ENCODE results near the gene VILL. TPM values are rescaled to one million over a fixed set of nuclear protein-coding genes. Genes with fewer than 3 reads are reported as not detected.
A peak's percentile ranks its signal among the peaks of the same experiment; 100 is the strongest.

VILL gene
- total RNA-seq, 1 donor from 2014 or later, result 12.8 TPM

- Mint-ChIP-seq H3K4me1 (ENCODE audit: low read depth) (peaks cover 27% of the 10 kb centered on the region), H3K27ac (no peak overlapping the region), H3K9me3 (no peaks in the 10 kb centered on the region), H3K27me3 (ENCODE audit: low read depth) (no peaks in the 10 kb centered on the region), H3K36me3 (ENCODE audit: low read depth) (peaks cover 41% of the 10 kb centered on the region), H3K4me3 (ENCODE audit: low read depth) (no peak overlapping the region)
- no peak for DNase-seq (ENCODE audit: low spot score)
- intact Hi-C loops (cut with micrococcal nuclease), result no loop called here
Observed at GRCh38 chr3:38001456-38002081, 11.0 kb downstream of the VILL start.

- no peak overlapping the region for H3K27ac Mint-ChIP-seq
Observed at GRCh38 chr3:38002291-38002876, 11.8 kb downstream of the VILL start.

GRCh38 chr3:38002940-38003339, 12.4 kb downstream of the VILL start:
- Mint-ChIP-seq H3K4me3 (ENCODE audit: low read depth) (no peak overlapping the region), H3K27me3 (ENCODE audit: low read depth) (no peaks in the 10 kb centered on the region), H3K27ac (no peak overlapping the region), H3K9me3 (no peaks in the 10 kb centered on the region), H3K4me1 (ENCODE audit: low read depth) (peaks cover 23% of the 10 kb centered on the region), H3K36me3 (ENCODE audit: low read depth) (peaks cover 33% of the 10 kb centered on the region)
- intact Hi-C loops (cut with micrococcal nuclease), result no loop called here
- DNase-seq (ENCODE audit: low spot score), result no peak

More at GRCh38 chr3:38002291-38002876, 11.8 kb downstream of the VILL start:
- Mint-ChIP-seq H3K4me1 (ENCODE audit: low read depth) (peaks cover 23% of the 10 kb centered on the region), H3K36me3 (ENCODE audit: low read depth) (peaks cover 33% of the 10 kb centered on the region), H3K4me3 (ENCODE audit: low read depth) (no peak overlapping the region), H3K9me3 (no peaks in the 10 kb centered on the region), H3K27me3 (ENCODE audit: low read depth) (no peaks in the 10 kb centered on the region)
- intact Hi-C loops (cut with micrococcal nuclease), result no loop called here
- no peak for DNase-seq (ENCODE audit: low spot score)

GRCh38 chr3:38003371-38003816, 12.8 kb downstream of the VILL start:
- Mint-ChIP-seq H3K27me3 (ENCODE audit: low read depth) (no peaks in the 10 kb centered on the region), H3K36me3 (ENCODE audit: low read depth) (peaks cover 33% of the 10 kb centered on the region), H3K4me1 (ENCODE audit: low read depth) (peaks cover 21% of the 10 kb centered on the region), H3K4me3 (ENCODE audit: low read depth) (no peak overlapping the region), H3K27ac (peak overlapping the region; percentile 19), H3K9me3 (no peaks in the 10 kb centered on the region)
- intact Hi-C loops (cut with micrococcal nuclease), result no loop called here
- DNase-seq (ENCODE audit: low spot score), result peak; percentile 49

- Mint-ChIP-seq H3K9me3 (no peaks in the 10 kb centered on the region), H3K36me3 (ENCODE audit: low read depth) (peaks cover 34% of the 10 kb centered on the region), H3K27ac (no peak overlapping the region), H3K4me1 (ENCODE audit: low read depth) (peaks cover 17% of the 10 kb centered on the region), H3K4me3 (ENCODE audit: low read depth) (no peak overlapping the region), H3K27me3 (ENCODE audit: low read depth) (no peaks in the 10 kb centered on the region)
- DNase-seq (ENCODE audit: low spot score), result no peak
- intact Hi-C loops (cut with micrococcal nuclease), result no loop called here
Observed at GRCh38 chr3:38003817-38004414, 13.3 kb downstream of the VILL start.

- DNase-seq (ENCODE audit: low spot score), result no peak
Observed at GRCh38 chr3:38004415-38005075, 14.0 kb downstream of the VILL start.

GRCh38 chr3:38005076-38006020, 14.8 kb downstream of the VILL start:
- intact Hi-C loops (cut with micrococcal nuclease), result no loop called here
- no peak overlapping the region for H3K27ac Mint-ChIP-seq
- no peak overlapping the region for H3K4me3 Mint-ChIP-seq (ENCODE audit: low read depth)
- H3K36me3 Mint-ChIP-seq (ENCODE audit: low read depth), result peaks cover 25% of the 10 kb centered on the region
- H3K27me3 Mint-ChIP-seq (ENCODE audit: low read depth), result no peaks in the 10 kb centered on the region
- no peaks in the 10 kb centered on the region for H3K9me3 Mint-ChIP-seq
- H3K4me1 Mint-ChIP-seq (ENCODE audit: low read depth), result peaks cover 11% of the 10 kb centered on the region
- no peak for DNase-seq (ENCODE audit: low spot score)

More at GRCh38 chr3:38004415-38005075, 14.0 kb downstream of the VILL start:
- Mint-ChIP-seq H3K9me3 (no peaks in the 10 kb centered on the region), H3K36me3 (ENCODE audit: low read depth) (peaks cover 34% of the 10 kb centered on the region), H3K4me1 (ENCODE audit: low read depth) (peaks cover 11% of the 10 kb centered on the region), H3K4me3 (ENCODE audit: low read depth) (no peak overlapping the region), H3K27me3 (ENCODE audit: low read depth) (no peaks in the 10 kb centered on the region), H3K27ac (peak overlapping the region; percentile 14)
- intact Hi-C loops (cut with micrococcal nuclease), result no loop called here

GRCh38 chr3:38006031-38006430, 15.4 kb downstream of the VILL start:
- Mint-ChIP-seq H3K27ac (no peak overlapping the region), H3K27me3 (ENCODE audit: low read depth) (no peaks in the 10 kb centered on the region), H3K4me3 (ENCODE audit: low read depth) (no peak overlapping the region), H3K4me1 (ENCODE audit: low read depth) (peaks cover 11% of the 10 kb centered on the region), H3K9me3 (no peaks in the 10 kb centered on the region), H3K36me3 (ENCODE audit: low read depth) (peaks cover 24% of the 10 kb centered on the region)
- intact Hi-C loops (cut with micrococcal nuclease), result no loop called here
- DNase-seq (ENCODE audit: low spot score), result no peak

GRCh38 chr3:38006445-38006995, 15.9 kb downstream of the VILL start:
- Mint-ChIP-seq H3K9me3 (no peaks in the 10 kb centered on the region), H3K36me3 (ENCODE audit: low read depth) (peaks cover 24% of the 10 kb centered on the region)

GRCh38 chr3:38007754-38008090, 17.1 kb downstream of the VILL start:
- no peak overlapping the region for H3K27ac Mint-ChIP-seq
- no peak overlapping the region for H3K4me3 Mint-ChIP-seq (ENCODE audit: low read depth)
- DNase-seq (ENCODE audit: low spot score), result no peak
- H3K9me3 Mint-ChIP-seq, result no peaks in the 10 kb centered on the region
- H3K4me1 Mint-ChIP-seq (ENCODE audit: low read depth), result peaks cover 11% of the 10 kb centered on the region
- intact Hi-C loops (cut with micrococcal nuclease), result no loop called here
- no peaks in the 10 kb centered on the region for H3K27me3 Mint-ChIP-seq (ENCODE audit: low read depth)
- H3K36me3 Mint-ChIP-seq (ENCODE audit: low read depth), result peaks cover 21% of the 10 kb centered on the region

More at GRCh38 chr3:38006445-38006995, 15.9 kb downstream of the VILL start:
- Mint-ChIP-seq H3K4me3 (ENCODE audit: low read depth) (no peak overlapping the region), H3K4me1 (ENCODE audit: low read depth) (peaks cover 11% of the 10 kb centered on the region), H3K27ac (no peak overlapping the region), H3K27me3 (ENCODE audit: low read depth) (no peaks in the 10 kb centered on the region)
- intact Hi-C loops (cut with micrococcal nuclease), result no loop called here
- no peak for DNase-seq (ENCODE audit: low spot score)

- Mint-ChIP-seq H3K4me1 (ENCODE audit: low read depth) (peaks cover 8% of the 10 kb centered on the region), H3K4me3 (ENCODE audit: low read depth) (no peak overlapping the region), H3K36me3 (ENCODE audit: low read depth) (peaks cover 18% of the 10 kb centered on the region), H3K27ac (no peak overlapping the region), H3K27me3 (ENCODE audit: low read depth) (no peaks in the 10 kb centered on the region), H3K9me3 (no peaks in the 10 kb centered on the region)
- no peak for DNase-seq (ENCODE audit: low spot score)
- intact Hi-C loops (cut with micrococcal nuclease), result no loop called here
Observed at GRCh38 chr3:38008191-38008701, 17.7 kb downstream of the VILL start.
